ENCODE measurements around the gene HENMT1.
A peak's percentile ranks its signal among the peaks of the same experiment; 100 is the strongest.
"Not testable (repeated sequence)": the region's sequence is repeated elsewhere in the genome, so short reads cannot be mapped to it uniquely, and the experiment has no call there.

Gene HENMT1

DNA sequence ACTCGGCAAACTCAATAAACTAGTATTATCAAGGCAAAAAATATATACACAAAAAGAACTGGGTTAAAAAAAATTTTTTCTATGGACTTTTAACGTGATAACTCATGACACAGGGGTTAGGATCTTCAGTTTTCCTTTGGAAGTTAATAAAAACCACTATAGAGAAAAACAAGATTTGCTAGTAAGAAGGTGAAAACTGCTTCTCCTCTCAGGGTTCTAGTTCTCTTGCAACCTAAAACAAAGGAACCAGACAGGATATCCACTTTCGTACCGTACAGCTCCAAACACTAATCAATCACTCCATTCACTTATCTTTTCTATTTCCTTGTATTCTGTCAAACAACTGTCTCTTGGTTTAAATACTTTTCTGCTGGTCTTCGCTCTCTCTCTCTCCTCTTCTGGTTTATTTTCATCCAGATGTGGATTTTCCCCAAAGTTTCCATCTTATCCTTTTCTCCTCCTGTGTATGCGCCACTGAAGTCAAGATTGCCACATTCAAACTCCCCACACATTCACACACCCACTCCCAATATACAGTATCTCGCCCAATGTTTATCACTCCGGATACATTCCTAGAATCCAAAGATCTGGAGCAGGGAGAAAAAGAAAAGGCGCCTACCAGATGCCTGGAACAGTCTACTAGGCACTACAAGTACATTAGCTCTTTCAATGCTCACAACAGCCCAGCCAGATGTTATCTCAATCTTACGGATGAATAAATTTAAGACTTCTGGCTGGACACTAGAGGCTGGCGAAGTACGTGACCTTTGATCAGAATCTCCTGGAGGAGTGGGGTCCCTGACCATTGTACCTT lies 30.4 kb upstream of the HENMT1 start:
- Mint-ChIP-seq H3K9me3 (no peaks in the 10 kb centered on the region), H3K27ac (peak overlapping the region; percentile 99), H3K4me1 (peaks cover 13 to 25% of the 10 kb centered on the region in 2 donors), H3K27me3 (no peaks in the 10 kb centered on the region), H3K4me3 (peak overlapping the region; percentile 96 to 100), H3K36me3 (peaks cover 18 to 22% of the 10 kb centered on the region in 2 donors)
- peak; percentile 1 to 2 for ATAC-seq (replicated peaks)
- DNase-seq = no peak

DNA sequence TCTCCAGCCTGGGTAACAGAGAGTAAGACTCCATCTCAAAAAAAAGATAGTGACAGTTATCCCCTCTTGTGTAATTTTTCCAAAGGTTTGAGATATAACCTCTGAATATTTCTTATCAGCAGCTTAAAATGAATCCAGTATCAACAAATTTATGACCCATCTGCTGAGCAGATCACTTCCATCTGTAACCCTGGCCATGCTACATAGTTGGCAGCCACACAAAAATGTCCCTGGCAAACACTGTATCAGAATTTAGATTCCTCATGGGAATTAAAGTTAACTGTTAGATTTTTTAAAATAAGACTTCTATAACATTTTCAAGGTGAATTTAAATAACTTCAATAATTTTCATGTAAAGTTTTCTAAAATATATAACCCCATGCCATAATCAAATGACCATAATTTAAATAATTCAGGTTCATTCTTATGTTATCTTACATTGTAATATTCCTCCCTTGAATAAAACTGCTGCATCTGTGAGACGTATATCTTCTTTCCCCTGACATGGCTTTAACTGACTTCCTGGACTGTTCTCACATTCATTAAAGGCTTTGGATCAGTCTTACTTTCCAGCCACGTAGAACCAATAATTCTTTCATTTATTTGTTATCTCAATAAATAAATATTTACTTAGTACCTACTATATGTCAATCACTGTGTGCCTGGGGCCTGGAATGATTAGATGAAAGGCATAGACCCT lies 25.9 kb upstream of the HENMT1 start:
- Mint-ChIP-seq H3K27ac (no peak overlapping the region), H3K4me1 (peaks cover 8 to 17% of the 10 kb centered on the region in 2 donors), H3K9me3 (no peaks in the 10 kb centered on the region), H3K27me3 (peaks cover 5 to 11% of the 10 kb centered on the region in 2 donors), H3K36me3 (peaks cover 0 to 3% of the 10 kb centered on the region in 2 donors), H3K4me3 (no peak overlapping the region)
- no peak for DNase-seq
- no peak for ATAC-seq (replicated peaks)

DNA sequence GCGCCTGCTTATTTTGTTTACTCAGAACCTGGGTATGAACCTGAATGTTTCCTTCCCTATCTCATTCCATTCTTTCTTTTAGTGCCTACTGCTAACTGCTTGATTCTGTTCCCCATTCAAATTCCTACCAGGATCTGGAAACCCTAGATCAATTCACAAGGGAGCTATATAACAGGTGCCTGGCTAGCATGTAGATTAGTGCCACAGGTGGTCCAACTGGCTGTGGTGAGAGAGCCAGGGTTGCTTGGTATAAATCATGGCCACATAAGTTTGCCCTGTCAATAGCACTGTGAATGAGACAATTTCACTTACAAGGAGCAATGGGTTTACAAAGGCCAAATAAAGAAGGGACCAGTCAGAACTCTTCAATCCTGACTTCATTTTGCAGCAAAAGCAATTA lies 24.6 kb upstream of the HENMT1 start:
- no peak overlapping the region for H3K27ac Mint-ChIP-seq
- ATAC-seq (replicated peaks) (no peak), DNase-seq (no peak)
- H3K4me3 Mint-ChIP-seq = no peak overlapping the region
- peaks cover 0 to 3% of the 10 kb centered on the region in 2 donors for H3K36me3 Mint-ChIP-seq
- H3K9me3 Mint-ChIP-seq = no peaks in the 10 kb centered on the region
- peaks cover 8 to 19% of the 10 kb centered on the region in 2 donors for H3K27me3 Mint-ChIP-seq
- H3K4me1 Mint-ChIP-seq = peaks cover 2 to 4% of the 10 kb centered on the region in 2 donors

DNA sequence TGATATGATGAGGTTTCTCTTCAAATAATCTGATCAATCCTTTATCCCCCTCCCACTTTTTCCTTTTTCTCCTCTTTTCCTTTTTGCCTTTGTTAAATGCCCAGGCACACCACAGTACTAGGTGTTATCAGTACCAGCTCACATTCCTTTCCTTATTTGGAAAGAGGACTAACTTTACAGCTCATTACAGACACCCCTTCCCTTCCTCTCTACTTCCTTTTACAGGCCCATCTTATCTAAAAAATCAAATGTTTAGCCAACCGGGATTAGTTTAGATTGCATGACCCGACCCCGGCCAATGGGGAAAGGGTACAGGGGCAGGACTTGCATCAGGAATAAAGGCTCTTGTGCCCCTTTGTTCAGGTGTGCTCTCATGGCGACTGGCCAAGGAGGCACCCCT lies 20.8 kb upstream of the HENMT1 start:
- H3K27me3 Mint-ChIP-seq = peaks cover 8 to 25% of the 10 kb centered on the region in 2 donors
- not testable (repeated sequence) for DNase-seq; H3K27ac Mint-ChIP-seq; ATAC-seq (replicated peaks); H3K36me3 Mint-ChIP-seq; H3K9me3 Mint-ChIP-seq; H3K4me3 Mint-ChIP-seq; H3K4me1 Mint-ChIP-seq

DNA sequence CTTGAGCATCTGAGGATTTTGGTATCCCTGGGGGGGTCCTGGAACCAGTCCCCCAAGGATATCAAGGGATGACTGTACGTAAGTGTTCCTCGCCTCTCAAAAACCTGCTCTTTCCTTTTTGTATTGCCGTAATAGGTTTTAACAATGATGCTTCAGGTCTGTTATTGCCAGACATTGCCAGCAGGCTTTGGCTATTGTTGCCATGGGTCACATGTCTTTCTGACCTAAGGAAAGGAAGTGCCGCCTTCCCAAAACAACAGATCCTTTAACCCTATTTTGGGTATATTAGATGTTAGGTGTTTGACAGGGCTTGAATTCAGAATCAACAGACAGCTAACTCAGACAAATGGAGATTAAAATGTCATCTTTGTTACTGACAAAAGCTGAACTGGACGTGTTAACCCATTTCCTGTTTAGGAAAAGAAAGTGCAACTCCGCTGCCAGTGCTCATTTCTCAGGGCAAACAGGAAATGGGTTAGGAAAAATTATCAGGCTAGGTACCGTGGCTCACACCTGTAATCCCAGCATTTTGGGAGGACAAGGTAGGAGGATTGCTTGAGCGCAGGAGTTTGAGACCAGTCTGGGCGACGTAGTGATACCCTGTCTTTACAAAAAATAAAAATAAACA lies 18.8 kb upstream of the HENMT1 start:
- Mint-ChIP-seq H3K4me1 (peaks cover 0 to 5% of the 10 kb centered on the region in 2 donors), H3K4me3 (no peak overlapping the region), H3K36me3 (no peaks in the 10 kb centered on the region), H3K27ac (no peak overlapping the region), H3K27me3 (peaks cover 8 to 25% of the 10 kb centered on the region in 2 donors), H3K9me3 (no peaks in the 10 kb centered on the region)
- no peak for DNase-seq
- ATAC-seq (replicated peaks) = no peak

DNA sequence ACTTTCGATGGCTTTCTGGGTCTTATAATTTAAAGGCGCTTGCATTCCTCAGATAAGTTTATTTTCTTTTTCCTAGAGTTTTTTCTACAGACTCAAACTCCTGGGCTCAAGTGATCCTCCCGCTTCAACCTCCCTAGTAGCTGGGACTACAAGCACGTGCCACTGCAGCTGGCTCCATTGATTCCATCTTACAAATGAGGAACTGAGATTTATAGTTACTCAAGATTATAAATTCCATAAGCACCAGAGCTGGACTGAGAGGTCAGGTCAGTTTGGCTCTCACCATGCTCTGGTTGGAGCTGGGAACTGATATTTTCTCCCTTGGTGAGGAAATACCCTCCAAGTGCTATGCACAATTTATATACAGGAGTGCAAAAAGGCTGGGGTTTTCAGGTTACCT lies 17.8 kb upstream of the HENMT1 start:
- no peak for DNase-seq
- H3K27me3 Mint-ChIP-seq = peaks cover 8 to 25% of the 10 kb centered on the region in 2 donors
- H3K4me3 Mint-ChIP-seq = no peak overlapping the region
- H3K36me3 Mint-ChIP-seq = no peaks in the 10 kb centered on the region
- ATAC-seq (replicated peaks) = peak in 1 of 2 donors; percentile 38
- no peak overlapping the region for H3K27ac Mint-ChIP-seq
- H3K9me3 Mint-ChIP-seq = no peaks in the 10 kb centered on the region
- H3K4me1 Mint-ChIP-seq = peaks cover 0 to 5% of the 10 kb centered on the region in 2 donors

DNA sequence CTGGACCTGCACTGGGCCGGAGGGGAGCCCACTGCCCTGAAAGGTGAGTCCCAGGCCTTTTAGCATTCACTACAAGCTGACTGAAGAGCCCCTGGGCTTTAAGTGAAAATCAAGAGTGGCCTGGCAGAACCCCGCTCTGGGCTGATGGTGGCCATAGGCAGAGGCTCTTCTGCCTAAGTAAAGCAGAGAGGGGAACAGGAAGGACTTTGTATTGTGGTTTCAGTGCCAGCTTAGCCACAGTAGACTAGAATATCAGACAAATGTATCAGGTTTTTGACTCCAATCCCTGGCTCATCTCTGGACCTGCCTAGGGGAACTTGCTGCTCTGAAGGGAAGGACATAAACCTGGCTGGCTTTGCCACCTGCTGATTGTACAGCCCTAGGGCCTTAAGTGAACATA lies 10.2 kb upstream of the HENMT1 start:
- peaks cover 13 to 23% of the 10 kb centered on the region in 2 donors for H3K27me3 Mint-ChIP-seq
- H3K4me1 Mint-ChIP-seq = no peaks in the 10 kb centered on the region
- no peak overlapping the region for H3K4me3 Mint-ChIP-seq
- H3K36me3 Mint-ChIP-seq = no peaks in the 10 kb centered on the region
- H3K9me3 Mint-ChIP-seq = no peaks in the 10 kb centered on the region
- DNase-seq (no peak), ATAC-seq (replicated peaks) (no peak)
- no peak overlapping the region for H3K27ac Mint-ChIP-seq

DNA sequence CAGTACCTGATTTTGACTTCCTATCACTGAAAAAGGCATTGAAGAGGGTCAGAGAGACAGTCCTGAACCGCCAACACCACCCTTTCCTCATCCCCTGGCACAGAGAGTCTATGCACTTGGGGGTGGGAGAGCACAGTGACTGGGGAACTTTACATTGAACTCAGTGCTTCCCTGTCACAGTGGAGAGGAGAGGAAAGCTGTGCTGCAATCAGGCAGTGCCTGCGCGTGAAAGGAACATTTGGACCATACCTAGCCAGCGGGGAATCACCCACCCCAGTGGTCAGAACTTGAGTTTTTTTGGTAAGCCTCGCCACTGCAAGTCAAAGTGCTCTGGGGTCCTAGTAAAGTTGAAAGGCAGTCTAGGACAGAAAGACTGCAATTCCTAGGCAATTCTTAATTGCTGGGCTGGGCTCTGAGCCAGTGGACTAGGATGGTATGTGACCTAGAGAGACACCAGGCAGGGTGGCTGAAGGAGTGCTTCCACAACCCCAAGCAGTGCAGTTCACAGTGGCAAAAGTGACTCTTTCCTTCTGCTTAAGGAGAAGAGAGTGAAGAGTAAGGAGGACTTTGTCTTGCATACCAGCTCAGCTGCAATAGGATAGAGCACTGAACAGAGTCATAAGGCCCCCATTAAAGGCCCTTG lies 9.4 kb upstream of the HENMT1 start:
- no peak for ATAC-seq (replicated peaks)
- Mint-ChIP-seq H3K36me3 (no peaks in the 10 kb centered on the region), H3K27ac (no peak overlapping the region), H3K27me3 (peaks cover 13 to 23% of the 10 kb centered on the region in 2 donors), H3K9me3 (no peaks in the 10 kb centered on the region), H3K4me3 (no peak overlapping the region), H3K4me1 (no peaks in the 10 kb centered on the region)
- no peak for DNase-seq

DNA sequence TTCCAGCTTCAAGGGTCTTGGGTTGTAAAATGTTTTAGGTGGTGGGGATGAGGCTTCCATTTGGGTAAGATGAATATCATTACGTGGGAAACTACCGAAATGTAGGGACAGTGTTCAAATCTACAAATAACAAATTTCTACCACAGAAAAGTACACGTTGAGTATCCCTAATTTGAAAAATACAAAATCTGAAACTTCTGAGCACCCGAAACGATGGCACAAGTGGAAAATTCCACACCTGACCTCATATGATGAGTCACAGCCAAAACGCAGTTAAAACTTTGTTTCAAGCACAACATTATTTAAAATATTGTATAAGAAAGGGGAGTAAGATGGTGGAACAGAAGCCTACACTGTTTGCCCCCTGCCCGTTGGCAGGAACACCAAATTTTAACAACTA lies 8.8 kb upstream of the HENMT1 start:
- Mint-ChIP-seq H3K4me3 (no peak overlapping the region), H3K27ac (no peak overlapping the region), H3K9me3 (no peaks in the 10 kb centered on the region), H3K4me1 (no peaks in the 10 kb centered on the region), H3K36me3 (no peaks in the 10 kb centered on the region), H3K27me3 (peaks cover 13 to 23% of the 10 kb centered on the region in 2 donors)
- DNase-seq (no peak), ATAC-seq (replicated peaks) (no peak)

DNA sequence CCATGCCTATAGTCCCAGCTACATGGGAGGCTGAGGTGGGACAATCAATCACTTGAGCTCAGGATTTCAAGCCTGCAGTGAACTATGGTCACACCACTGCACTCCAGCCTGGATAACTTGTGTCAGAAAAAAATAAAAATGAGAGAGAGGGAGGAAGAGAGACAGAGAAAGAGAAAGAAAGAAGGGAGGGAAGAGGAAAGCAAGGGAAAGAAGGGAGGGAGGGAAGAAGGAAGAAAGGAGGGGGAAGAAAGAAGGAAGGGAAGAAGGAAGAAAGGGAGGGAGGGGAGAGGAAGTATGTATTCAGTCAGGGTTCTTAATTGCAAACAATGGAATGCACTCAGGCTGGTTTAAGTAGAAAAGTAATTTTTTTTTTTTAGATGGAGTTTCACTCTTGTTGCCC lies 7.9 kb upstream of the HENMT1 start:
- ATAC-seq (replicated peaks) (no peak), DNase-seq (no peak)
- H3K4me3 Mint-ChIP-seq = no peak overlapping the region
- peaks cover 13 to 23% of the 10 kb centered on the region in 2 donors for H3K27me3 Mint-ChIP-seq
- H3K9me3 Mint-ChIP-seq = no peaks in the 10 kb centered on the region
- no peaks in the 10 kb centered on the region for H3K4me1 Mint-ChIP-seq
- H3K27ac Mint-ChIP-seq = no peak overlapping the region
- no peaks in the 10 kb centered on the region for H3K36me3 Mint-ChIP-seq

DNA sequence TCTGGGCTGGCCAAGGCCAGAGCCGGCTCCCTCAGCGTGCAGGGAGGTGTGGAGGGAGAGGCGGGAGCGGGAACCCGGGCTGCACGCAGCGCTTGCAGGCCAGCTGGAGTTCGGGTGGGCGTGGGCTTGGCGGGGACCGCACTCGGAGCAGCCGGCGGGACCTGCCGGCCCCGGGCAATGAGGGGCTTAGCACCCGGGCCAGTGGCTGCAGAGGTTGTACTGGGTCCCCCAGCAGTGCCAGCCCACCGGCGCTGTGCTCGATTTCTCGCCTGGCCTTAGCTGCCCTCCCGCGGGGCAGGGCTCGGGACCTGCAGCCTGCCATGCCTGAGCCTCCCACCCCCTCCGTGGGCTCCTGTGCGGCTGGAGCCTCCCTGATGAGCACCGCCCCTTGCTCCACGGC lies 6.5 kb upstream of the HENMT1 start:
- H3K9me3 Mint-ChIP-seq; H3K36me3 Mint-ChIP-seq; H3K4me3 Mint-ChIP-seq; H3K27ac Mint-ChIP-seq; ATAC-seq (replicated peaks); H3K4me1 Mint-ChIP-seq; DNase-seq: not testable (repeated sequence)
- H3K27me3 Mint-ChIP-seq = peaks cover 13 to 16% of the 10 kb centered on the region in 2 donors

DNA sequence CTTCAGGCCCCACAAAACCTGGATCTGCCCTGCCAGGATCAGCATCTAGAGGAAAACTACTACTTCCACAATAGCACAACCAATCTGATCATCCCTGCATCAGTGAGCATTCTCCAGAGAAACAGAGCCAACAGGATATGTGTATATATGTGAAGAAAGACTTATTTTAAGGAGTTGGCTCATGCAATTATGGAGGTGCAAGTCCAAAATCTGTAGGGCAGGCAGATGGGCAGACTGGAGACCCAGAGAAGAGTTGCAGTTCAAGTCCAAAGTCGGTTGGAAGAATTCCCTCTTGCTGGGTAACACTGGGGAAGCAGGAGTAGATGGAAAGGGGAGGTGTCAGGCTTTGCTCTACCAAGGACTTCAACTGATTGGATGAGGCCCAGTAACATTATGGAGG lies 4.9 kb upstream of the HENMT1 start:
- Mint-ChIP-seq H3K4me1 (peaks cover 0 to 3% of the 10 kb centered on the region in 2 donors), H3K9me3 (no peaks in the 10 kb centered on the region), H3K36me3 (no peaks in the 10 kb centered on the region), H3K4me3 (no peak overlapping the region), H3K27ac (no peak overlapping the region), H3K27me3 (peaks cover 5 to 7% of the 10 kb centered on the region in 2 donors)
- ATAC-seq (replicated peaks) (no peak), DNase-seq (no peak)

DNA sequence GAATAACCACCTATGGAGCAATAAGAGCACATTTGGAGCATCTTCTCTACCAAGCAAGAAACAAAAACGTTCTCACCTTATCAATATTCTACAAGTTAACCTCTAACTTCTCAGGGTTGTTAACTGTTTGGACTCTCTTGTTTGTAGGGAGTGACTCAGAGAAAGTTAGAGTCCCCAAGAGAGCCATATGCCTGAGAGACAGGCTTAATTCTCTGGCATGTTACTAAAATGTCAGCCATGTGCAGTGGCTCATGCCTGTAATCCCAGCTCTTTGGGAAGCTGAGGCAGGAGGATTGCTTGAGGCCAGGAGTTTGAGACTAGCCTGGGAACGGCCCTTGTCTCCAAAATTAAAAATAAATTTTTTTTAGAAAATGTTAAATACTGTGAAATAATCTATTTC lies 4.2 kb upstream of the HENMT1 start:
- DNase-seq (no peak), ATAC-seq (replicated peaks) (no peak)
- Mint-ChIP-seq H3K27ac (no peak overlapping the region), H3K4me3 (no peak overlapping the region), H3K27me3 (peaks cover 5 to 7% of the 10 kb centered on the region in 2 donors), H3K4me1 (peaks cover 0 to 6% of the 10 kb centered on the region in 2 donors), H3K36me3 (no peaks in the 10 kb centered on the region), H3K9me3 (no peaks in the 10 kb centered on the region)

DNA sequence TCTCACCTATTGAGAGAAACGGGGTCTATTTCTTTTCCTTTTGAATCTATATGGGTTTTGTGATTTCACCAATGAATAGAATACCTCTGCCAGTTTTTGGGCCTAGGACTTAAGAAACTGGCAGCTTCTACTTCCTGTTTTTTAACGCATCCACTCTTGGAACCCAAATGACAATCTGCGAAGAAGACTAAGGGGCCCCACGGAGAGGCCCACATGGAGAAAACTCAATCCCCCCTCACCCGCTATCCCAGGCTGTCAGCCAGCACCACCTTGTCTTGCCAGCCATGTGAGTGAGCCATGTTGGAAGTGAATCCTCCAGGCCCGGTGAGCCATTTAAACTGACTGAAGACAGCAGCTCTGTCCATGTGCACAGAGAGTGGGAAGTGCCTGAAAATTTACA lies 3.6 kb upstream of the HENMT1 start:
- no peaks in the 10 kb centered on the region for H3K9me3 Mint-ChIP-seq
- H3K36me3 Mint-ChIP-seq = no peaks in the 10 kb centered on the region
- H3K27me3 Mint-ChIP-seq = peaks cover 5 to 7% of the 10 kb centered on the region in 2 donors
- DNase-seq = no peak
- no peak overlapping the region for H3K4me3 Mint-ChIP-seq
- no peak overlapping the region for H3K27ac Mint-ChIP-seq
- peaks cover 0 to 7% of the 10 kb centered on the region in 2 donors for H3K4me1 Mint-ChIP-seq
- ATAC-seq (replicated peaks) = no peak

All from stimulated activated naive B cell treated with anti-CD40 and anti-IgM and Interleukin-4, amounts not matched to agents 10 μg/mL and 1 μg/mL and 100 μg/mL, for 72 hours (primary cell).